ENCODE data around the gene WDR43. TPM values are rescaled to one million over a fixed set of nuclear protein-coding genes. Genes with fewer than 3 reads are reported as not detected.

Gene WDR43
- total RNA-seq, 1 experiment from 2014 or later: 112 TPM

GRCh38 chr2:28951910-28952835, 57.7 kb downstream of the WDR43 start:
- TF ChIP-seq, protein P1, sequence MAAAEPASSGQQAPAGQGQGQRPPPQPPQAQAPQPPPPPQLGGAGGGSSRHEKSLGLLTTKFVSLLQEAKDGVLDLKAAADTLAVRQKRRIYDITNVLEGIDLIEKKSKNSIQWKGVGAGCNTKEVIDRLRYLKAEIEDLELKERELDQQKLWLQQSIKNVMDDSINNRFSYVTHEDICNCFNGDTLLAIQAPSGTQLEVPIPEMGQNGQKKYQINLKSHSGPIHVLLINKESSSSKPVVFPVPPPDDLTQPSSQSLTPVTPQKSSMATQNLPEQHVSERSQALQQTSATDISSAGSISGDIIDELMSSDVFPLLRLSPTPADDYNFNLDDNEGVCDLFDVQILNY (CRISPR knock-in tag; IDR thresholded peaks at IDR 0.05): no peak
- TF ChIP-seq GABPB1 (CRISPR knock-in tag; IDR thresholded peaks at IDR 0.05) (peak; percentile 93), ZNF396 (CRISPR knock-in tag; IDR thresholded peaks at IDR 0.05; ENCODE audit: borderline replicate concordance) (no peak), ELF4 (CRISPR knock-in tag; IDR thresholded peaks at IDR 0.05; ENCODE audit: low read depth) (no peak), ZNF232 (CRISPR knock-in tag; IDR thresholded peaks at IDR 0.05) (no peak), KAT7 (CRISPR knock-in tag; IDR thresholded peaks at IDR 0.05; ENCODE audit: borderline replicate concordance) (no peak)
- TF ChIP-seq, protein P2, sequence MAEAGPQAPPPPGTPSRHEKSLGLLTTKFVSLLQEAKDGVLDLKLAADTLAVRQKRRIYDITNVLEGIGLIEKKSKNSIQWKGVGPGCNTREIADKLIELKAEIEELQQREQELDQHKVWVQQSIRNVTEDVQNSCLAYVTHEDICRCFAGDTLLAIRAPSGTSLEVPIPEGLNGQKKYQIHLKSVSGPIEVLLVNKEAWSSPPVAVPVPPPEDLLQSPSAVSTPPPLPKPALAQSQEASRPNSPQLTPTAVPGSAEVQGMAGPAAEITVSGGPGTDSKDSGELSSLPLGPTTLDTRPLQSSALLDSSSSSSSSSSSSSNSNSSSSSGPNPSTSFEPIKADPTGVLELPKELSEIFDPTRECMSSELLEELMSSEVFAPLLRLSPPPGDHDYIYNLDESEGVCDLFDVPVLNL (CRISPR knock-in tag; IDR thresholded peaks at IDR 0.05; ENCODE audit: borderline replicate concordance, low read depth): no peak
- Mint-ChIP-seq H3K27ac (peak overlapping the region; percentile 76), H3K4me1 (peaks cover 37% of the 10 kb centered on the region), H3K9me3 (peaks cover 26% of the 10 kb centered on the region), H3K27me3 (ENCODE audit: low read depth) (0 out of 2 replicates have a peak, but pooled peaks cover 2% of the 10 kb centered on the region), H3K4me3 (no peak overlapping the region), H3K36me3 (peaks cover 30% of the 10 kb centered on the region)
- ATAC-seq (peak; percentile 7; the same call in 1 of the 2 replicates), DNase-seq (ENCODE audit: low spot score) (no peak)
- POLR2A ChIA-PET: no interaction called here
- CTCF ChIA-PET: interaction anchor here (0.7 kb wide), 1 partner anchor 257 kb away, joined by 3 read pairs; no protein-coding TSS in a partner anchor

DNA sequence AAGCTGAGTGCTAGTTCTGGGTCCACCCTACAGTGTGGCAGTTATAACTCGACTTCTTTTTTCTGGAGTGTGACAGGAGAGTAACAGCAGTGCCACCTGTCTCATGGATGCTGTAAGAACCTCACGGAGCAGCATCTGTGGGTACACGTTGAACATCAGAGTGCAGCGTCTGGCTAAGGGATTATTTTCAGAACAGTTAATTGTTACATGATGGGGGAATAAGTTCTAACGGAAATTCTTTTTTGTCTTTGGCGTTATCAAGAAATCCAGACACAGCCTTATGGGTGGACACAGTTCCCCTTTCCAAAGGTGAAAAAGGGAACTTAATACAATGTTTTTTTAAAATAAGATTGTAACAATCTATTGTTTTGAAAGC, 58.4 kb downstream of the WDR43 start:
- ATAC-seq (no peak), DNase-seq (ENCODE audit: low spot score) (no peak)
- 0 out of 2 replicates have a peak, but pooled peaks cover 2% of the 10 kb centered on the region for H3K27me3 Mint-ChIP-seq (ENCODE audit: low read depth)
- TF ChIP-seq ZNF317 (CRISPR knock-in tag; IDR thresholded peaks at IDR 0.05; ENCODE audit: borderline replicate concordance, low read depth) (no peak), ZBTB43 (CRISPR knock-in tag; IDR thresholded peaks at IDR 0.05) (no peak), FOXP1 (CRISPR knock-in tag; IDR thresholded peaks at IDR 0.05; ENCODE audit: borderline replicate concordance) (no peak), FOXJ3 (CRISPR knock-in tag; IDR thresholded peaks at IDR 0.05; ENCODE audit: borderline replicate concordance) (no peak), CREM (CRISPR knock-in tag; IDR thresholded peaks at IDR 0.05) (no peak), NR1H2 (CRISPR knock-in tag; IDR thresholded peaks at IDR 0.05) (no peak), MXD4 (CRISPR knock-in tag; IDR thresholded peaks at IDR 0.05; ENCODE audit: borderline replicate concordance) (no peak), ZNF671 (CRISPR knock-in tag; IDR thresholded peaks at IDR 0.05) (no peak), ATF1 (CRISPR knock-in tag; IDR thresholded peaks at IDR 0.05) (no peak), ZBTB21 (CRISPR knock-in tag; IDR thresholded peaks at IDR 0.05; ENCODE audit: borderline replicate concordance) (no peak), ZNF263 (CRISPR knock-in tag; IDR thresholded peaks at IDR 0.05; ENCODE audit: low read depth) (no peak)
- TF ChIP-seq, protein P3, sequence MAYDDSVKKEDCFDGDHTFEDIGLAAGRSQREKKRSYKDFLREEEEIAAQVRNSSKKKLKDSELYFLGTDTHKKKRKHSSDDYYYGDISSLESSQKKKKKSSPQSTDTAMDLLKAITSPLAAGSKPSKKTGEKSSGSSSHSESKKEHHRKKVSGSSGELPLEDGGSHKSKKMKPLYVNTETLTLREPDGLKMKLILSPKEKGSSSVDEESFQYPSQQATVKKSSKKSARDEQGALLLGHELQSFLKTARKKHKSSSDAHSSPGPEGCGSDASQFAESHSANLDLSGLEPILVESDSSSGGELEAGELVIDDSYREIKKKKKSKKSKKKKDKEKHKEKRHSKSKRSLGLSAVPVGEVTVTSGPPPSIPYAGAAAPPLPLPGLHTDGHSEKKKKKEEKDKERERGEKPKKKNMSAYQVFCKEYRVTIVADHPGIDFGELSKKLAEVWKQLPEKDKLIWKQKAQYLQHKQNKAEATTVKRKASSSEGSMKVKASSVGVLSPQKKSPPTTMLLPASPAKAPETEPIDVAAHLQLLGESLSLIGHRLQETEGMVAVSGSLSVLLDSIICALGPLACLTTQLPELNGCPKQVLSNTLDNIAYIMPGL (CRISPR knock-in tag; IDR thresholded peaks at IDR 0.05): no peak
- TF ChIP-seq, protein P4, sequence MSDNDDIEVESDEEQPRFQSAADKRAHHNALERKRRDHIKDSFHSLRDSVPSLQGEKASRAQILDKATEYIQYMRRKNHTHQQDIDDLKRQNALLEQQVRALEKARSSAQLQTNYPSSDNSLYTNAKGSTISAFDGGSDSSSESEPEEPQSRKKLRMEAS (CRISPR knock-in tag; IDR thresholded peaks at IDR 0.05): no peak
- H3K4me3 Mint-ChIP-seq: no peak overlapping the region
- H3K36me3 Mint-ChIP-seq: peaks cover 26% of the 10 kb centered on the region
- POLR2A ChIA-PET: no interaction called here
- no peak overlapping the region for H3K27ac Mint-ChIP-seq
- CTCF ChIA-PET: interaction anchor here (0.7 kb wide), 1 partner anchor 257 kb away, joined by 3 read pairs; no protein-coding TSS in a partner anchor
- peaks cover 26% of the 10 kb centered on the region for H3K9me3 Mint-ChIP-seq
- peaks cover 37% of the 10 kb centered on the region for H3K4me1 Mint-ChIP-seq

Data from WTC11 (cell line).